ENCODE measurements around the gene FMNL2. TPM values are rescaled to one million over a fixed set of nuclear protein-coding genes. Genes with fewer than 3 reads are reported as not detected.

FMNL2 gene
- total and polyA plus RNA-seq, 2 of the 4 experiments (the other 2 are of a cell fraction): 10.9 to 11.4 TPM

- H4K91ac ChIP-seq (ENCODE audit: insufficient read depth, low read depth, low read length): no peak overlapping the region
- no peaks in the 10 kb centered on the region for H3K79me1 ChIP-seq (ENCODE audit: low read depth in 1 of 2, low read length in 2 of 2)
- no peak overlapping the region for H3K9ac ChIP-seq (ENCODE audit: low read depth, low read length)
- no peak overlapping the region for H2BK20ac ChIP-seq (ENCODE audit: low read depth, low read length)
- no peak overlapping the region for H2AK9ac ChIP-seq (replicated peaks; ENCODE audit: low read depth, low read length, poor library complexity)
- no peak overlapping the region for H2BK120ac ChIP-seq (ENCODE audit: low read depth, low read length)
- H3K27ac ChIP-seq (ENCODE audit: insufficient read depth, low read length): no peak overlapping the region
- no CpG with 5 or more reads among the region's 2 CpGs for WGBS, 2 experiments (ENCODE audit: extremely low coverage in 2 of 2, insufficient read length in 1 of 2)
- H3K56ac ChIP-seq (ENCODE audit: extremely low read depth, insufficient read depth, low read length): no peak overlapping the region
- H3K36me3 ChIP-seq (ENCODE audit: control insufficient read depth, insufficient read depth, low read length): no peaks in the 10 kb centered on the region
- no peak overlapping the region for H3K4me2 ChIP-seq (ENCODE audit: low read depth, low read length)
- ATAC-seq (ENCODE audit: low read depth) (no peak), DNase-seq (no peak)
- TF ChIP-seq RCOR1 (IDR thresholded peaks at IDR 0.05; ENCODE audit: insufficient replicate concordance, low read length) (no peak), SMC3 (IDR thresholded peaks at IDR 0.05; ENCODE audit: low read depth, low read length) (0 out of 2 replicates have a peak, but pooled peaks have one; percentile 17), RAD21 (IDR thresholded peaks at IDR 0.05; ENCODE audit: low read length) (peak; percentile 31; the same call in 1 of the 2 replicates), CTCF (conservative IDR thresholded peaks at IDR 0.05; ENCODE audit: low read depth, low read length) (0 out of 2 replicates have a peak, but pooled peaks have one; percentile 22), CEBPB (IDR thresholded peaks at IDR 0.05; ENCODE audit: low read depth, low read length) (0 out of 2 replicates have a peak, but pooled peaks have one; percentile 14)
- H3K4me3 ChIP-seq (ENCODE audit: insufficient read depth, low read depth, low read length): no peak overlapping the region
- POLR2A ChIA-PET (ENCODE audit: unreplicated experiment): no interaction called here
- H3K4ac ChIP-seq (ENCODE audit: low read depth, low read length): no peak overlapping the region
- no peak overlapping the region for H2BK15ac ChIP-seq (ENCODE audit: low read depth, low read length)
- BruUV-seq (replicated peaks): no TSS peak
- no peaks in the 10 kb centered on the region for H4K20me1 ChIP-seq (ENCODE audit: insufficient read depth, low read length)
- H3K4me1 ChIP-seq (ENCODE audit: control insufficient read depth, insufficient read depth, low read length): peaks cover 2% of the 10 kb centered on the region
- no peak overlapping the region for H2AK5ac ChIP-seq (ENCODE audit: low read depth, low read length)
- H3K14ac ChIP-seq (replicated peaks; ENCODE audit: low read depth, low read length): no peak overlapping the region
- H2AFZ ChIP-seq (replicated peaks; ENCODE audit: low read length, poor library complexity): no peak overlapping the region
- no peak overlapping the region for H3K18ac ChIP-seq (ENCODE audit: low read depth, low read length)
- intact Hi-C loops (cut with micrococcal nuclease): loop anchor here (10.0 kb wide), 1 partner anchor 70 kb away; no protein-coding TSS in a partner anchor
- no peaks in the 10 kb centered on the region for H3K9me3 ChIP-seq (ENCODE audit: control insufficient read depth, insufficient read depth, low read length)
- H3K9me1 ChIP-seq (ENCODE audit: insufficient read depth, low read length): peaks cover 3% of the 10 kb centered on the region; the same call in 1 of the 2 replicates
- no peaks in the 10 kb centered on the region for H3K27me3 ChIP-seq (ENCODE audit: control insufficient read depth, insufficient read depth, low read length)
- H4K5ac ChIP-seq (ENCODE audit: low read depth, low read length): no peak overlapping the region
- H2BK5ac ChIP-seq (ENCODE audit: low read depth, low read length, poor library complexity, severe bottlenecking): no peak overlapping the region
- CTCF ChIA-PET: no interaction called here
- in situ Hi-C loops (cut with MboI; ENCODE audit: low sequenced_read_pairs): no loop called here
- H4K8ac ChIP-seq (ENCODE audit: low read depth in 2 of 2, low read length in 2 of 2): no peak overlapping the region
- no peak overlapping the region for H3K23ac ChIP-seq (ENCODE audit: low read depth, low read length)
- dilution Hi-C loops (cut with HindIII; ENCODE audit: low sequenced_read_pairs, unreplicated experiment): no loop called here
Observed at GRCh38 chr2:152555048-152555447, 220.1 kb downstream of the FMNL2 start.

Measured in IMR-90 (cell line).